Measurements from ENCODE around the gene CRELD1.

Gene CRELD1

GRCh38 chr3:9955611-9956352 lies 22.1 kb downstream of the CRELD1 start:
- DNase-seq (ENCODE audit: low read depth in 3 of 3) = no peak

- DNase-seq (ENCODE audit: low read depth in 3 of 3) = no peak
Observed at GRCh38 chr3:9957214-9957613, 23.6 kb downstream of the CRELD1 start.

DNA sequence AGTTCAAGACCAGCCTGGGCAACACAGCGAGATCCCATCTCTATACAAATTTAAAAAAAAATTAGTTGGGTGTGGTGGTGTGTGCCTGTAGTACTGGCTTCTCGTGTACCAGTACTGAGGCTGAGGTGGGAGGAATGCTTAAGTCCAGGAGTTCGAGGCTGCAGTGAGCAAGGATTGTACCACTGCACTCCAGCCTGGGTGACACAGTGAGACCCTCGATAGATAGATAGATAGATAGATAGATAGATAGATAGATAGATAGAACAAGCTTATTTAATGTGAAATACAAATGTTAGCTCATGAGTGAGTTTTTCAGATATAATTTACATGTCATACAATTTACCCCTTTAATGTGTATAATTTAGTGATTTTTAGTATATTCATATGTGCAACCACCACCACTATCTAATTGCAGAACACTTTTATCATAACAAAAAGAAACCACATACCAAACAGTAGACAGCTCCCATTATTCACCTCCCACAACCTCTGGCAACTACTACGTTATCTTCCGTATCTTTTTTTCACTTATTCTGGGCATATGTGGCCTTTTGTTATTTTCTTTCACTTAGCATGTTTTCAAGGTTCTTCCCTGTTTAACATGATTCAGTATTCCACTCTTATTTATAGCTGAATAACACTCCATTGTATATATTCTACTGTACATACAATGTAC lies 31.7 kb downstream of the CRELD1 start:
- no peak for DNase-seq (ENCODE audit: low read depth in 3 of 3)

GRCh38 chr3:9966841-9967240 lies 33.2 kb downstream of the CRELD1 start:
- no peak for DNase-seq (ENCODE audit: low read depth in 3 of 3)

DNA sequence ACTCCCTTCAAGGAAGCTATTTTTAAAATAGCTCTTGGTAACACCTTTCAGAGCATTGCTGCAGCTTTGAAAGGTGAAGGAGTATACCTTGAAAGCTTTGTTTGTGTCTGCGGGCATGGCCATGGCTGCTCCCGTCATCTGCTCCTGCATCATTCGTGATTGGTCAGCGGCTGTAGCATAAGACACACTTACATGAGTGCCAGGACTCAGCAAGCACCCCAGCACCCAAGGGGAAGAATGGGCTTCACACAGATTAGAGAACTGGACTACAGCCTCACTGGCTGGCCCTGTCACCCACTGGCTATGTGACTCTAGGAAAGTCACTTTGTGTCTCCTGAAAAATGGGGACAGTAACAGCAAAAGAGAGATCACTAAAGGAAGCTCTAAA lies 36.0 kb downstream of the CRELD1 start:
- no peak for DNase-seq (ENCODE audit: low read depth in 3 of 3)

DNA sequence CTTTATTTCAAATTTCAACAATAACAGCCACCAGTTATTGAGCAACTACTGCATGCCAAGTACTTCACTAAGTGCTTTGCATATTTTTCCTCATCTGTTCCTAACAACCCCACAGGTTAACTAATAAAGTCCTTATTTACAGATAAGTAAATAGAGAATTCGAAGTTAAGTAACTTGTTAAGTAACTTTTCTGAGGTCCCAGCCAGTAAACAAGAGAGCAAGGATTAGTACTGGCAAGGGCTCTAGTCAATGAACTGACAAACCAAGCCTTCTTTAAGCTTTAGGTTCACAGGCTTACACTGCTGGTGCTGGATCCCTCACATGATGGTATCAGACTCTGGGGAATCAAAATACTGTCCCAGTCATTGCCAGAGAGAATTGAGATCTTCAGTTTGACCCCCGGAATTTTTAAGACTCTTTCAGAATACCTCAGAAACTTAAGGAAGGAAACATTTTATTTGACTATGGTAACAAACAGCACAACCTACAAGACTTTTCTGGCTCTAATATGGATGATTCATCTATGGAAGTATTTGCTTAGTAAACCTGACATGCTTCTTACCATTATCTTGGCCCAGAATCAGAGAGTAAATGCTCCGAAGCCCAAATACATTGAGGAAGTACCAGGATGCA lies 36.5 kb downstream of the CRELD1 start:
- DNase-seq (ENCODE audit: low read depth in 3 of 3) = no peak

- no peak for DNase-seq (ENCODE audit: low read depth in 3 of 3)
Observed at GRCh38 chr3:9976721-9977709, 43.4 kb downstream of the CRELD1 start.

- no peak for DNase-seq (ENCODE audit: low read depth in 3 of 3)
Observed at GRCh38 chr3:9978710-9979305, 45.2 kb downstream of the CRELD1 start.

GRCh38 chr3:9980251-9980650 lies 46.6 kb downstream of the CRELD1 start:
- DNase-seq (ENCODE audit: low read depth in 3 of 3) = no peak

DNA sequence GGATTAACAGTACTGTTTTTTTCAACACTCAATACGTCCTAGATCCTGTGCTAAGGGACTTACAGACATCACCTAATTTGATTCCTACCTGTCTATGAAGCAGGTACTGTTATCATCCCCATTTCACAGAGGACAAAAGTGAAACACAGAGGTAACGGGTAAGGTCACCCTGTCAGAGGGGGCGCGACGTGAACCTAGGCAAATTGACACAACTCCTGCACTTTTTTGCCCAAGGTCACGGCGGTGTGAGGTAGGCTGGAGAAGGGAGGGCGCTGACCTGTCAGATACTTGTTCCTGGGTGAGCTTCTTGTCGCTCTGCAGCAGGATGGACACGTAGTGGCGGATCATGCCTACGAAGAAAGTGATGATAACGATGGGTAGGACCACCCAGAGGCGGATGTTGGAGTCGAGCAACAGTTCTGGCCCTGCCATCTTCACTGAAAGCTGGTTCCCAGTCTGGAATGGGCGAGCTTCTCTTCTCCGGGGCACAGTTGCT lies 52.6 kb downstream of the CRELD1 start:
- DNase-seq (ENCODE audit: low read depth in 3 of 3) = no peak

DNA sequence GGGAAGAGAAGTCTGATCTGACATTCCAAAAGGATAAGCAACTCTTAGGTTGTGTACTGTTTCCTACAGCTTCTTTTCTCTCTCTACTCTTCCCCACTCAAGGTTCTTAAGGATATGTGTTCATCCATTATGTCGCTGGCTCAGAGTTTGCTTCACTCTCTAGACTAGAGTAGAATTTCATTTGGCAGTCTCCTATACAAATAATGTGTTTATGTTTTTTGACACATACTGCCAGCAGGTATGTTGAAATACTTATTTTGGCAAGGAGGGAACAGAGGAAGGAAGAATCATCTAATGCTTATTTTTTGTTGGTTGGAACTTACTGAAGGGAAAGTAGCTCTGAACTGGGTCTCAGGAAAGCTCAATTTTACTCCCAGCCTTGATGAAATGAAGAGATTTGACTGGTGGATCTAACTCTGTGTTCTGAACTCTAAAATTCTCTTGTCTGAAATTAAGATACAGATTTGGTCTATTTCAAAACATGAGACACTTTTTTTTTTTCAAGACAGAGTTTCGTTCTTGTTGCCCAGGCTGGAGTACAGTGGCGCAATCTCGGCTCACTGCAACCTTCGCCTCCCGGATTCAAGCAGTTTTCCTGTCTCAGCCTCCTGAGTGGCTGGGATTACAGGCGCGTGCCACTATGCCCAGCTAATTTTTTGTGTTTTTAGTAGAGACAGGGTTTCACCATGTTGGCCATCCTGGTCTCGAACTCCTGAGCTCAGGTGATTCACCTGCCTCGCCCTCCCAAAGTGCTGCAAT lies 60.6 kb downstream of the CRELD1 start:
- no peak for DNase-seq (ENCODE audit: low read depth in 3 of 3)

Data from stimulated activated CD4-positive, alpha-beta T cell treated with anti-CD3 and anti-CD28 coated beads, TNF-alpha, amount 100 ng/mL, for 4 hours (primary cell).